GM12878 (cell line): ENCODE data around the gene STRADB. TPM values are rescaled to one million over a fixed set of nuclear protein-coding genes. Genes with fewer than 3 reads are reported as not detected.

Source experiments
- ATAC-seq: fragments of 200-7000 bp; cut with Tn5 transposase; 3 replicates; pipeline ENCODE4 v1.9.1; 2020; ENCODE audit warnings: mild to moderate bottlenecking, moderate library complexity
- BruUV-seq: library from RNA; stranded (reverse); fragments of 400-500 nt; replicated peaks from 2 replicates; lab custom pipeline; 2021; lab: Mats Ljungman, UMichigan
- CTCF ChIA-PET: fragments of 300-600 bp; sonication (Branson Sonifier 250); formaldehyde crosslinking; extraction: SDS; loops from one replicate; lab custom pipeline; 2021; ENCODE audit warnings: inconsistent platforms; lab: Yijun Ruan, JAX
- POLR2A ChIA-PET: fragments of 350-600 bp; formaldehyde crosslinking; extraction: SDS; loops from one replicate; lab custom pipeline; 2021; ENCODE audit warnings: inconsistent platforms; lab: Charles Lee
- RAD21 ChIA-PET: fragments of 300-600 bp; sonication (Branson Sonifier 250); formaldehyde crosslinking; loops from one replicate; lab custom pipeline; 2023; ENCODE audit warnings: antibody characterized with exemption; ENCODE audit not compliant: unreplicated experiment; lab: Charles Lee
- SMC1A ChIA-PET: fragments of 300-600 bp; sonication (Branson Sonifier 250); formaldehyde crosslinking; loops from one replicate; lab custom pipeline; 2023; ENCODE audit not compliant: unreplicated experiment, uncharacterized antibody; lab: Charles Lee
- DNase-seq: peaks from one replicate; pipeline ENCODE4 v3.0.0-alpha.2; 2011; ENCODE audit warnings: low read depth, low spot score
- FAIRE-seq: peaks from 3 replicates; lab custom pipeline; 2011; peaks lifted over from hg19 to GRCh38; lab: Jason Lieb, UNC
- H2AFZ ChIP-seq: 2 replicates; pipeline ENCODE4 v1.6.0; 2011; ENCODE audit warnings: low read depth, low read length, control low read depth; ENCODE audit not compliant: control insufficient read depth
- H3K27ac ChIP-seq: 2 replicates; pipeline ENCODE4 v1.5.1; 2011; ENCODE audit warnings: control low read depth; ENCODE audit not compliant: control insufficient read depth, insufficient read depth
- H3K27me3 ChIP-seq, 2 experiments: replicated peaks in 1 of 2; 2 replicates each; pipeline versions ENCODE4 v1.6.0 to v1.6.1; 2011; ENCODE audit warnings: low read length in 1 of 2; ENCODE audit not compliant: control insufficient read depth in 2 of 2, insufficient read depth in 2 of 2
- H3K36me3 ChIP-seq, 2 experiments: 2 replicates each; pipeline ENCODE4 v1.5.1; 2011; ENCODE audit warnings: low read length in 1 of 2; ENCODE audit not compliant: control insufficient read depth in 2 of 2, insufficient read depth in 2 of 2
- H3K4me1 ChIP-seq: 2 replicates; pipeline ENCODE4 v1.6.1; 2011; ENCODE audit warnings: mild to moderate bottlenecking, low read length, moderate library complexity, mixed read lengths; ENCODE audit not compliant: control insufficient read depth, insufficient read depth
- H3K4me2 ChIP-seq: 2 replicates; pipeline ENCODE4 v1.6.0; 2011; ENCODE audit warnings: control low read depth; ENCODE audit not compliant: control insufficient read depth, insufficient read depth
- H3K4me3 ChIP-seq: fragments of 200-600 bp; sonication (generic); 2 replicates; pipeline ENCODE4 v1.5.1; 2016
- H3K79me2 ChIP-seq: 2 replicates; pipeline ENCODE4 v1.6.0; 2011; ENCODE audit warnings: low read length; ENCODE audit not compliant: control insufficient read depth, insufficient read depth
- H3K9ac ChIP-seq: 2 replicates; pipeline ENCODE4 v1.8.0; 2011; ENCODE audit warnings: low read length, control low read depth, mixed read lengths; ENCODE audit not compliant: control insufficient read depth, insufficient read depth
- H3K9me3 ChIP-seq: replicated peaks from 3 replicates; pipeline ENCODE4 v1.5.1; 2011; ENCODE audit warnings: mild to moderate bottlenecking, low read length; ENCODE audit not compliant: control insufficient read depth, insufficient read depth
- H4K20me1 ChIP-seq: 2 replicates; pipeline ENCODE4 v1.6.0; 2011; ENCODE audit not compliant: control insufficient read depth, insufficient read depth
- ATF7 ChIP-seq: fragments of 450-650 bp; IDR thresholded peaks from 2 replicates; pipeline ENCODE4 v1.6.1; 2016; ENCODE audit warnings: low read depth, mild to moderate bottlenecking
- CUX1 ChIP-seq: IDR thresholded peaks from 2 replicates; pipeline ENCODE4 v1.6.1; 2012; ENCODE audit warnings: improper control_type of control experiment, low read depth, low read length; ENCODE audit not compliant: insufficient replicate concordance
- EGR1 ChIP-seq, 2 experiments: IDR thresholded peaks; 1 replicate in 1 of 2; 2 replicates in 1 of 2; pipeline ENCODE4 v1.6.1; 2011 to 2012; ENCODE audit warnings: low read depth in 2 of 2, low read length in 2 of 2, borderline replicate concordance in 1 of 2, mild to moderate bottlenecking in 1 of 2, moderate library complexity in 1 of 2
- IRF4 ChIP-seq: IDR thresholded peaks from 2 replicates; pipeline ENCODE4 v1.6.1; 2011; ENCODE audit warnings: low read depth, low read length
- KAT2A ChIP-seq: conservative IDR thresholded peaks from 2 replicates; pipeline ENCODE4 v1.6.1; 2011; ENCODE audit warnings: low read depth, low read length; ENCODE audit not compliant: control insufficient read depth
- KDM1A ChIP-seq: fragments of 200-600 bp; sonication (generic); IDR thresholded peaks from 2 replicates; pipeline ENCODE4 v1.6.1; 2016; ENCODE audit warnings: borderline replicate concordance
- MEF2A ChIP-seq: IDR thresholded peaks from 2 replicates; pipeline ENCODE4 v1.6.1; 2011; ENCODE audit warnings: low read depth, mild to moderate bottlenecking, low read length, moderate library complexity; ENCODE audit not compliant: insufficient read depth
- POLR2AphosphoS2 ChIP-seq: IDR thresholded peaks from 2 replicates; pipeline ENCODE4 v1.6.1; 2011; ENCODE audit warnings: low read depth, mild to moderate bottlenecking, low read length, improper control_type of control experiment, moderate library complexity
- SIX5 ChIP-seq: IDR thresholded peaks from 2 replicates; pipeline ENCODE4 v1.6.1; 2011; ENCODE audit warnings: mild to moderate bottlenecking, low read depth, low read length, moderate library complexity; ENCODE audit not compliant: severe bottlenecking
- SMAD1 ChIP-seq: fragments of 450-650 bp; IDR thresholded peaks from 2 replicates; pipeline ENCODE4 v1.6.1; 2018; ENCODE audit warnings: mild to moderate bottlenecking, low read depth; ENCODE audit not compliant: partially characterized antibody
- TBL1XR1 ChIP-seq: IDR thresholded peaks from 2 replicates; pipeline ENCODE4 v1.6.1; 2012; ENCODE audit warnings: low read depth, low read length, improper control_type of control experiment
- TCF12 ChIP-seq: IDR thresholded peaks from 2 replicates; pipeline ENCODE4 v1.6.1; 2011; ENCODE audit warnings: low read depth, mild to moderate bottlenecking, low read length
- TCF3 ChIP-seq: IDR thresholded peaks from 2 replicates; pipeline ENCODE4 v1.6.1; 2012; ENCODE audit warnings: low read depth, mild to moderate bottlenecking, low read length, borderline replicate concordance; ENCODE audit not compliant: insufficient read depth
- ZNF217 ChIP-seq: fragments of 450-650 bp; IDR thresholded peaks from 2 replicates; pipeline ENCODE4 v1.6.1; 2017; ENCODE audit warnings: antibody characterized with exemption, mild to moderate bottlenecking
- ZNF622 ChIP-seq: fragments of 450-650 bp; IDR thresholded peaks from 2 replicates; pipeline ENCODE4 v1.6.1; 2017; ENCODE audit warnings: mild to moderate bottlenecking, inconsistent platforms
- WGBS: methylation state at CpG from one replicate; pipeline ENCODE4 v1.1.6; 2016; ENCODE audit warnings: low lambda C conversion rate; ENCODE audit not compliant: insufficient replicate concordance, insufficient coverage; ENCODE audit errors: missing lambda C conversion rate; 5-methylcytosine and 5-hydroxymethylcytosine counted together
- in situ Hi-C: fragments of 300-500 bp; cut with MboI; formaldehyde crosslinking; loops from 9 replicates; pipeline ENCODE4 v1.14.3; 2018; ENCODE audit warnings: mixed read lengths
- intact Hi-C: fragments of 100-400 bp; cut with micrococcal nuclease; formaldehyde crosslinking; loops from one replicate; pipeline ENCODE4 v1.14.2; 2022; ENCODE audit not compliant: unreplicated experiment
- polyA plus RNA-seq, 11 experiments: library from polyadenylated mRNA; depleted of rRNA in 4 of 11; unstranded in 6 of 11; stranded (reverse) in 5 of 11; fragments of >200 nt; fragmentation: Nextera tagmentation in 4 of 11; fragmentation: Illumina TruSeq in 1 of 11; extraction: Ambion mirVana in 4 of 11; extraction: Trizol in 1 of 11; gene quantifications; 1 replicate in 1 of 11; 2 replicates in 10 of 11; pipeline versions ENCODE4 v1.2.1 to v1.2.3, GENCODE V29; 2011 to 2016; ENCODE audit warnings: inconsistent platforms in 2 of 11, missing spikeins in 2 of 11, low read depth in 1 of 11
- total RNA-seq, 4 experiments: library from RNA; depleted of rRNA in 3 of 4; stranded (reverse); fragments of >200 nt in 3 of 4; fragmentation: Illumina TruSeq in 1 of 4; extraction: Trizol in 1 of 4; gene quantifications; 2 replicates each; pipeline versions ENCODE4 v1.2.1 to v1.2.3, GENCODE V29; 2013 to 2021
- TF ChIP-seq, protein P1 (sequence below): fragments of 450-650 bp; IDR thresholded peaks from 2 replicates; pipeline ENCODE4 v1.6.1; 2014; ENCODE audit warnings: mild to moderate bottlenecking

STRADB gene
- total and polyA plus RNA-seq, 10 of the 15 experiments (the other 5 are each of a cell fraction or from before 2014, with no cell fraction given), result 7.6 to 58.3 (median 32.2) TPM

GRCh38 chr2:201402651-201403562 lies 48.6 kb upstream of the STRADB start:
- no TSS peak for BruUV-seq
- ChIA-PET CTCF (no interaction called here), RAD21 (no interaction called here), SMC1A (interaction anchor here (1.6 to 2.6 kb wide), 3 partner anchors 12 to 171 kb away, joined by 3 to 7 read pairs (median 6); partner anchors contain the start of genes STRADB and TRAK2)
- intact Hi-C loops, result no loop called here
- Histone ChIP-seq H3K27me3 (no peaks in the 10 kb centered on the region), H3K4me3 (no peak overlapping the region), H3K79me2 (no peaks in the 10 kb centered on the region), H3K27ac (no peak overlapping the region)
- no peak for FAIRE-seq
- TF ChIP-seq, protein P1, sequence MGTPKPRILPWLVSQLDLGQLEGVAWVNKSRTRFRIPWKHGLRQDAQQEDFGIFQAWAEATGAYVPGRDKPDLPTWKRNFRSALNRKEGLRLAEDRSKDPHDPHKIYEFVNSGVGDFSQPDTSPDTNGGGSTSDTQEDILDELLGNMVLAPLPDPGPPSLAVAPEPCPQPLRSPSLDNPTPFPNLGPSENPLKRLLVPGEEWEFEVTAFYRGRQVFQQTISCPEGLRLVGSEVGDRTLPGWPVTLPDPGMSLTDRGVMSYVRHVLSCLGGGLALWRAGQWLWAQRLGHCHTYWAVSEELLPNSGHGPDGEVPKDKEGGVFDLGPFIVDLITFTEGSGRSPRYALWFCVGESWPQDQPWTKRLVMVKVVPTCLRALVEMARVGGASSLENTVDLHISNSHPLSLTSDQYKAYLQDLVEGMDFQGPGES, result no peak
- TF ChIP-seq ZNF622, result no peak
- no peak for TF ChIP-seq MEF2A
- no peak for TF ChIP-seq ZNF217
- TF ChIP-seq KDM1A, result no peak
- TF ChIP-seq EGR1 (IDR thresholded peaks at IDR 0.05; ENCODE audit: borderline replicate concordance in 1 of 2, low read depth in 2 of 2, low read length in 2 of 2), result no peak
- no peak for TF ChIP-seq KAT2A
- TF ChIP-seq CUX1, result no peak
- no peak for TF ChIP-seq IRF4
- no peak for TF ChIP-seq ATF7
- no peak for TF ChIP-seq TCF12
- no peak for TF ChIP-seq POLR2AphosphoS2
- no peak for TF ChIP-seq TCF3
- TF ChIP-seq TBL1XR1, result no peak
- TF ChIP-seq SMAD1, result no peak
- TF ChIP-seq SIX5, result no peak
- TF ChIP-seq, all 136 proteins: peak for 0
- no peaks in the 10 kb centered on the region for H3K9me3 ChIP-seq
- in situ Hi-C loops, result no loop called here
- H2AFZ ChIP-seq, result no peak overlapping the region
- no peak for DNase-seq
- no peak for ATAC-seq
- POLR2A ChIA-PET, result no interaction called here
- H3K4me2 ChIP-seq, result no peak overlapping the region
- H3K4me1 ChIP-seq, result no peaks in the 10 kb centered on the region
- no peak overlapping the region for H3K9ac ChIP-seq
- H4K20me1 ChIP-seq, result no peaks in the 10 kb centered on the region
- peaks cover 0 to 4% of the 10 kb centered on the region in 2 experiments; a peak in 2 of 4 replicates for H3K36me3 ChIP-seq
- WGBS, result 90% methylated on average over 6 of the region's 6 CpGs
